PFSK-1 (cell line): Measurements from ENCODE around the gene ETFB.

Experiments used
- FOXP2 ChIP-seq: optimal IDR thresholded peaks from 2 replicates; pipeline ENCODE3; 2011; ENCODE audit warnings: borderline replicate concordance, control low read depth, inconsistent platforms; ENCODE audit not compliant: insufficient read depth; ENCODE audit errors: extremely low read length, extremely low read depth
- POLR2AphosphoS5 ChIP-seq: IDR thresholded peaks from 2 replicates; pipeline ENCODE4 v1.6.1; 2012; ENCODE audit warnings: low read depth, mild to moderate bottlenecking, control low read depth, low read length, moderate library complexity
- REST ChIP-seq, 2 experiments: IDR thresholded peaks; 2 replicates each; pipeline versions ENCODE4 v1.6.1 to v1.8.0; 2011 to 2012; ENCODE audit warnings: low read depth in 2 of 2, low read length in 2 of 2, control low read depth in 1 of 2, inconsistent platforms in 1 of 2, mild to moderate bottlenecking in 1 of 2, moderate library complexity in 1 of 2; ENCODE audit not compliant: insufficient read depth in 1 of 2
- SIN3A ChIP-seq: IDR thresholded peaks from 2 replicates; pipeline ENCODE4 v1.6.1; 2012; ENCODE audit warnings: mild to moderate bottlenecking, low read length, moderate library complexity, borderline replicate concordance; ENCODE audit not compliant: insufficient read depth
- TAF1 ChIP-seq: IDR thresholded peaks from 2 replicates; pipeline ENCODE4 v1.6.1; 2012; ENCODE audit warnings: low read length, control low read depth, borderline replicate concordance; ENCODE audit not compliant: insufficient read depth

ETFB gene

GRCh38 chr19:51392701-51393100 lies 26.5 kb upstream of the ETFB start:
- no peak for TF ChIP-seq SIN3A
- TF ChIP-seq FOXP2 = no peak
- no peak for TF ChIP-seq POLR2AphosphoS5
- TF ChIP-seq TAF1 = no peak
- TF ChIP-seq REST (IDR thresholded peaks at IDR 0.05; ENCODE audit: insufficient read depth in 1 of 2, low read depth in 2 of 2, low read length in 2 of 2) = no peak

GRCh38 chr19:51391073-51391611 lies 25.0 kb upstream of the ETFB start:
- TF ChIP-seq FOXP2 (no peak), POLR2AphosphoS5 (no peak), REST (IDR thresholded peaks at IDR 0.05; ENCODE audit: insufficient read depth in 1 of 2, low read depth in 2 of 2, low read length in 2 of 2) (no peak), SIN3A (no peak), TAF1 (no peak)

- TF ChIP-seq POLR2AphosphoS5 = no peak
- TF ChIP-seq SIN3A = no peak
- no peak for TF ChIP-seq FOXP2
- no peak for TF ChIP-seq TAF1
- TF ChIP-seq REST (IDR thresholded peaks at IDR 0.05; ENCODE audit: insufficient read depth in 1 of 2, low read depth in 2 of 2, low read length in 2 of 2) = no peak
These were observed 23.0 kb upstream of the ETFB start for GRCh38 chr19:51389143-51389542.

GRCh38 chr19:51387924-51388389 lies 21.8 kb upstream of the ETFB start, which contains the start of gene LIM2:
Gene LIM2, minus strand, starts transcription at chr19:51387974. Its CDS starts 531 bp downstream, at chr19:51387443.
- TF ChIP-seq FOXP2 = no peak
- no peak for TF ChIP-seq TAF1
- TF ChIP-seq POLR2AphosphoS5 = no peak
- no peak for TF ChIP-seq SIN3A
- no peak for TF ChIP-seq REST (IDR thresholded peaks at IDR 0.05; ENCODE audit: insufficient read depth in 1 of 2, low read depth in 2 of 2, low read length in 2 of 2)
